Measurements from ENCODE around the gene ROCK2. TPM values are rescaled to one million over a fixed set of nuclear protein-coding genes. Genes with fewer than 3 reads are reported as not detected.

The ROCK2 gene
- total and polyA plus RNA-seq, 2 of the 13 experiments (the other 11 are each of a cell fraction or from before 2014, with no cell fraction given) = 38.1 to 119 TPM

DNA sequence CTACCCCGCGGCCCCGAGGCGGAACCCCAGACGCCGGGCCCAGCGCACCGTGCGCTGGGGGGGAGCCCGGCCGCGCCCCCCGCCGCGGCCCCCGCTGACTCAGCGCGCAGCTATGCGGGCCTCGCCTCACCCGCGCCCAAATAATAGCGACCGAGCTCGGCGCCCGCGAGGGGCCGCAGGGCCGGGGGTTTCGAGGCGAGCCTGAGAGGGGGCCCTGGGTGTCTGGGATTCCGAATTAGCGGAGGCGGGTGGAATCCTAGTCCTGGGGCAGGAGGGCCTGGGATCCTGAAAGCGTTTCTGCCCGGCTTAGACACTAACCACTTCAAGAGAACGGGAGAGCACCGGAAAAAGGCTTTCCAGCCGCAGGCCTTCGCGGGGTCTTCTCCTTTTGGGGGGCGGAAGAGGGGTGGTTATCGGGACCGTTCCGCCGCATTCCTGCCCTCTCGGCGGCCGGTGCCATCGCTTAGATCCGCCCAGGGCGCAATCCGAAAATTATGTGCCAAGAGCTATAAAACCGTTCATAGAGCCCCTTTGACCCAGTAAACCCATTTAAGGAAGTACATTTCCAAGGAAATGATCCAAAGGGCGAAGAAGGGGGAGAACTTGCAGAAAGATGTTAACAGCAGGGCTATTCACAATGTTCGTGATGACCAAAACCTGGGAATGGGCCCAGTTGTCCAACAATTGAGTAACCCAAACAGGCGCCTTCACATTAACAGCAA is 681 bp upstream of the ROCK2 start (continued):
- TF ChIP-seq, protein P1, sequence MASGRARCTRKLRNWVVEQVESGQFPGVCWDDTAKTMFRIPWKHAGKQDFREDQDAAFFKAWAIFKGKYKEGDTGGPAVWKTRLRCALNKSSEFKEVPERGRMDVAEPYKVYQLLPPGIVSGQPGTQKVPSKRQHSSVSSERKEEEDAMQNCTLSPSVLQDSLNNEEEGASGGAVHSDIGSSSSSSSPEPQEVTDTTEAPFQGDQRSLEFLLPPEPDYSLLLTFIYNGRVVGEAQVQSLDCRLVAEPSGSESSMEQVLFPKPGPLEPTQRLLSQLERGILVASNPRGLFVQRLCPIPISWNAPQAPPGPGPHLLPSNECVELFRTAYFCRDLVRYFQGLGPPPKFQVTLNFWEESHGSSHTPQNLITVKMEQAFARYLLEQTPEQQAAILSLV (CRISPR knock-in tag; IDR thresholded peaks at IDR 0.05; ENCODE audit: borderline replicate concordance) = peak; percentile 73; the same call in 1 of the 2 replicates
- TF ChIP-seq ZNF264 (CRISPR knock-in tag; IDR thresholded peaks at IDR 0.05) (peak; percentile 21; the same call in 1 of the 2 replicates), KLF15 (CRISPR knock-in tag; IDR thresholded peaks at IDR 0.05; ENCODE audit: borderline replicate concordance) (no peak), KDM3A (CRISPR knock-in tag; IDR thresholded peaks at IDR 0.05; ENCODE audit: low read depth) (0 out of 2 replicates have a peak, but pooled peaks have one; percentile 18), HNRNPK (IDR thresholded peaks at IDR 0.05; ENCODE audit: low read depth, low read length, poor library complexity, severe bottlenecking) (peak; percentile 50), ZBTB7B (CRISPR knock-in tag; IDR thresholded peaks at IDR 0.05) (peak; percentile 24), ZNF446 (CRISPR knock-in tag; IDR thresholded peaks at IDR 0.05) (0 out of 2 replicates have a peak, but pooled peaks have one; percentile 46), SYNCRIP (IDR thresholded peaks at IDR 0.05; ENCODE audit: insufficient read depth, low read depth, low read length) (no peak), MEIS1 (CRISPR knock-in tag; IDR thresholded peaks at IDR 0.05; ENCODE audit: borderline replicate concordance) (peak; percentile 78; the same call in 1 of the 2 replicates), ISX (CRISPR knock-in tag; conservative IDR thresholded peaks at IDR 0.05) (no peak), ZZZ3 (CRISPR knock-in tag; IDR thresholded peaks at IDR 0.05; ENCODE audit: borderline replicate concordance) (no peak), SOX5 (CRISPR knock-in tag; IDR thresholded peaks at IDR 0.05; ENCODE audit: borderline replicate concordance) (peak; percentile 6; the same call in 1 of the 2 replicates), THYN1 (CRISPR knock-in tag; IDR thresholded peaks at IDR 0.05; ENCODE audit: borderline replicate concordance, low read depth) (no peak), ARNT2 (CRISPR knock-in tag; IDR thresholded peaks at IDR 0.05; ENCODE audit: low read depth) (peak; percentile 65; the same call in 1 of the 2 replicates)
- TF ChIP-seq, protein P2, sequence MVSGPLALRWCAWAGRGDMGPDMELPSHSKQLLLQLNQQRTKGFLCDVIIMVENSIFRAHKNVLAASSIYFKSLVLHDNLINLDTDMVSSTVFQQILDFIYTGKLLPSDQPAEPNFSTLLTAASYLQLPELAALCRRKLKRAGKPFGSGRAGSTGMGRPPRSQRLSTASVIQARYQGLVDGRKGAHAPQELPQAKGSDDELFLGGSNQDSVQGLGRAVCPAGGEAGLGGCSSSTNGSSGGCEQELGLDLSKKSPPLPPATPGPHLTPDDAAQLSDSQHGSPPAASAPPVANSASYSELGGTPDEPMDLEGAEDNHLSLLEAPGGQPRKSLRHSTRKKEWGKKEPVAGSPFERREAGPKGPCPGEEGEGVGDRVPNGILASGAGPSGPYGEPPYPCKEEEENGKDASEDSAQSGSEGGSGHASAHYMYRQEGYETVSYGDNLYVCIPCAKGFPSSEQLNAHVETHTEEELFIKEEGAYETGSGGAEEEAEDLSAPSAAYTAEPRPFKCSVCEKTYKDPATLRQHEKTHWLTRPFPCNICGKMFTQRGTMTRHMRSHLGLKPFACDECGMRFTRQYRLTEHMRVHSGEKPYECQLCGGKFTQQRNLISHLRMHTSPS (CRISPR knock-in tag; IDR thresholded peaks at IDR 0.05; ENCODE audit: low read depth) = no peak; the same call in 1 of the 2 replicates
- TF ChIP-seq, protein P3, sequence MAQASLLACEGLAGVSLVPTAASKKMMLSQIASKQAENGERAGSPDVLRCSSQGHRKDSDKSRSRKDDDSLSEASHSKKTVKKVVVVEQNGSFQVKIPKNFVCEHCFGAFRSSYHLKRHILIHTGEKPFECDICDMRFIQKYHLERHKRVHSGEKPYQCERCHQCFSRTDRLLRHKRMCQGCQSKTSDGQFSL (CRISPR knock-in tag; IDR thresholded peaks at IDR 0.05) = peak; percentile 75; the same call in 1 of the 2 replicates
- TF ChIP-seq, protein P4, sequence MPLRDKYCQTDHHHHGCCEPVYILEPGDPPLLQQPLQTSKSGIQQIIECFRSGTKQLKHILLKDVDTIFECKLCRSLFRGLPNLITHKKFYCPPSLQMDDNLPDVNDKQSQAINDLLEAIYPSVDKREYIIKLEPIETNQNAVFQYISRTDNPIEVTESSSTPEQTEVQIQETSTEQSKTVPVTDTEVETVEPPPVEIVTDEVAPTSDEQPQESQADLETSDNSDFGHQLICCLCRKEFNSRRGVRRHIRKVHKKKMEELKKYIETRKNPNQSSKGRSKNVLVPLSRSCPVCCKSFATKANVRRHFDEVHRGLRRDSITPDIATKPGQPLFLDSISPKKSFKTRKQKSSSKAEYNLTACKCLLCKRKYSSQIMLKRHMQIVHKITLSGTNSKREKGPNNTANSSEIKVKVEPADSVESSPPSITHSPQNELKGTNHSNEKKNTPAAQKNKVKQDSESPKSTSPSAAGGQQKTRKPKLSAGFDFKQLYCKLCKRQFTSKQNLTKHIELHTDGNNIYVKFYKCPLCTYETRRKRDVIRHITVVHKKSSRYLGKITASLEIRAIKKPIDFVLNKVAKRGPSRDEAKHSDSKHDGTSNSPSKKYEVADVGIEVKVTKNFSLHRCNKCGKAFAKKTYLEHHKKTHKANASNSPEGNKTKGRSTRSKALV (CRISPR knock-in tag; IDR thresholded peaks at IDR 0.05) = peak; percentile 87

All from HepG2 (cell line).